Raji (cell line): ENCODE measurements around the gene MBNL2.

Experiments
- POLR2A ChIP-seq: IDR thresholded peaks from 2 replicates; pipeline ENCODE4 v1.6.1; 2011; ENCODE audit warnings: low read depth, low read length, control low read depth; ENCODE audit not compliant: insufficient read depth

MBNL2 gene

GRCh38 chr13:97327086-97327485 is 105.0 kb downstream of the MBNL2 start:
- TF ChIP-seq POLR2A = no peak

- no peak for TF ChIP-seq POLR2A
These were observed 105.5 kb downstream of the MBNL2 start for GRCh38 chr13:97327506-97328221.

GRCh38 chr13:97328222-97328790 is 106.2 kb downstream of the MBNL2 start:
- TF ChIP-seq POLR2A = no peak

GRCh38 chr13:97329331-97329730 is 107.2 kb downstream of the MBNL2 start:
- no peak for TF ChIP-seq POLR2A

- no peak for TF ChIP-seq POLR2A
These were observed 108.3 kb downstream of the MBNL2 start for GRCh38 chr13:97330448-97330847.

GRCh38 chr13:97332742-97333141 is 110.6 kb downstream of the MBNL2 start:
- TF ChIP-seq POLR2A = no peak

- no peak for TF ChIP-seq POLR2A
These were observed 111.8 kb downstream of the MBNL2 start for GRCh38 chr13:97333983-97334382.

- TF ChIP-seq POLR2A = no peak
These were observed 112.6 kb downstream of the MBNL2 start for GRCh38 chr13:97334690-97335089.

GRCh38 chr13:97335488-97336134 is 113.5 kb downstream of the MBNL2 start:
- TF ChIP-seq POLR2A = no peak

- no peak for TF ChIP-seq POLR2A
These were observed 115.9 kb downstream of the MBNL2 start for GRCh38 chr13:97337985-97338499.

- TF ChIP-seq POLR2A = no peak
These were observed 116.4 kb downstream of the MBNL2 start for GRCh38 chr13:97338571-97338970.

- TF ChIP-seq POLR2A = no peak
These were observed 117.2 kb downstream of the MBNL2 start for GRCh38 chr13:97339019-97339987.

GRCh38 chr13:97339988-97340749 is 118.0 kb downstream of the MBNL2 start:
- no peak for TF ChIP-seq POLR2A

- TF ChIP-seq POLR2A = no peak
These were observed 119.0 kb downstream of the MBNL2 start for GRCh38 chr13:97341135-97341534.
